ENCODE data around the gene RMP24.
"Not testable (repeated sequence)": the region's sequence is repeated elsewhere in the genome, so short reads cannot be mapped to it uniquely, and the experiment has no call there.

RMP24 gene

GRCh38 chr18:35968278-35968880 is 4.1 kb upstream of the RMP24 start:
- DNase-seq = no peak

GRCh38 chr18:35969676-35970075 is 2.8 kb upstream of the RMP24 start:
- no peak for DNase-seq

GRCh38 chr18:35971661-35972196 is 750 bp upstream of the RMP24 start:
- DNase-seq = no peak

- no peak for DNase-seq
Observed at GRCh38 chr18:35973650-35974049, 1.2 kb downstream of the RMP24 start.

GRCh38 chr18:35974181-35974580 is 1.7 kb downstream of the RMP24 start:
- no peak for DNase-seq

GRCh38 chr18:35979112-35979511 is 6.6 kb downstream of the RMP24 start:
- no peak for DNase-seq

GRCh38 chr18:35982409-35983114 is 10.1 kb downstream of the RMP24 start:
- no peak for DNase-seq

- no peak for DNase-seq
Observed at GRCh38 chr18:35983147-35983546, 10.7 kb downstream of the RMP24 start.

GRCh38 chr18:35983818-35984217 is 11.3 kb downstream of the RMP24 start:
- no peak for DNase-seq

GRCh38 chr18:35991696-35992095 is 19.2 kb downstream of the RMP24 start:
- DNase-seq = no peak

- no peak for DNase-seq
Observed at GRCh38 chr18:35993013-35993412, 20.5 kb downstream of the RMP24 start.

- DNase-seq = no peak
Observed at GRCh38 chr18:35998967-35999366, 26.5 kb downstream of the RMP24 start.

- DNase-seq = no peak
Observed at GRCh38 chr18:35999925-36000324, 27.4 kb downstream of the RMP24 start.

- DNase-seq = no peak
Observed at GRCh38 chr18:36006997-36007396, 34.5 kb downstream of the RMP24 start.

- no peak for DNase-seq
Observed at GRCh38 chr18:36009214-36009613, 36.7 kb downstream of the RMP24 start.

- no peak for DNase-seq
Observed at GRCh38 chr18:36012891-36013290, 40.4 kb downstream of the RMP24 start.

GRCh38 chr18:36015629-36016028 is 43.1 kb downstream of the RMP24 start:
- DNase-seq = no peak

GRCh38 chr18:36017232-36017631 is 44.8 kb downstream of the RMP24 start:
- DNase-seq = no peak

GRCh38 chr18:36020174-36020711 is 47.8 kb downstream of the RMP24 start:
- DNase-seq = no peak

- no peak for DNase-seq
Observed at GRCh38 chr18:36023336-36023735, 50.9 kb downstream of the RMP24 start.

GRCh38 chr18:36024241-36024640 is 51.8 kb downstream of the RMP24 start:
- DNase-seq = not testable (repeated sequence)

- DNase-seq = peak; percentile 10
Observed at GRCh38 chr18:36025025-36025424, 52.5 kb downstream of the RMP24 start.

GRCh38 chr18:36028859-36029258 is 56.4 kb downstream of the RMP24 start:
- no peak for DNase-seq

Data from left kidney (tissue), 1 donor.